GM12891 (cell line): ENCODE data around the gene CEP83.
A peak's percentile ranks its signal among the peaks of the same experiment; 100 is the strongest.
"Not testable (repeated sequence)": the region's sequence is repeated elsewhere in the genome, so short reads cannot be mapped to it uniquely, and the experiment has no call there.

ENCODE experiments used
- DNase-seq: peaks from one replicate; pipeline ENCODE4 v3.0.0; 2011; ENCODE audit warnings: low spot score; ENCODE audit not compliant: insufficient read length
- FAIRE-seq: peaks from 2 replicates; lab custom pipeline; 2011; peaks lifted over from hg19 to GRCh38; lab: Jason Lieb, UNC
- PAX5 ChIP-seq: IDR thresholded peaks from 2 replicates; pipeline ENCODE4 v1.6.1; 2011; ENCODE audit warnings: low read length, moderate library complexity, mild to moderate bottlenecking; ENCODE audit not compliant: insufficient read depth, severe bottlenecking
- POLR2A ChIP-seq: IDR thresholded peaks from 2 replicates; pipeline ENCODE4 v1.6.1; 2011; ENCODE audit warnings: low read depth, low read length, control low read depth
- POLR2AphosphoS5 ChIP-seq: IDR thresholded peaks from 2 replicates; pipeline ENCODE4 v1.6.1; 2011; ENCODE audit warnings: low read depth, low read length, control low read depth
- POU2F2 ChIP-seq: IDR thresholded peaks from 2 replicates; pipeline ENCODE4 v1.6.1; 2011; ENCODE audit warnings: low read depth, mild to moderate bottlenecking, control low read depth, low read length, moderate library complexity
- SPI1 ChIP-seq: IDR thresholded peaks from 2 replicates; pipeline ENCODE4 v1.6.1; 2011; ENCODE audit warnings: low read depth, low read length, control low read depth
- TAF1 ChIP-seq: IDR thresholded peaks from 2 replicates; pipeline ENCODE4 v1.6.1; 2011; ENCODE audit warnings: low read depth, low read length, control low read depth

The CEP83 gene

GRCh38 chr12:94435511-94435927 is 24.1 kb downstream of the CEP83 start:
- DNase-seq (no peak), FAIRE-seq (peak; percentile 89)
- TF ChIP-seq POU2F2 = no peak
- TF ChIP-seq TAF1 = no peak

DNA sequence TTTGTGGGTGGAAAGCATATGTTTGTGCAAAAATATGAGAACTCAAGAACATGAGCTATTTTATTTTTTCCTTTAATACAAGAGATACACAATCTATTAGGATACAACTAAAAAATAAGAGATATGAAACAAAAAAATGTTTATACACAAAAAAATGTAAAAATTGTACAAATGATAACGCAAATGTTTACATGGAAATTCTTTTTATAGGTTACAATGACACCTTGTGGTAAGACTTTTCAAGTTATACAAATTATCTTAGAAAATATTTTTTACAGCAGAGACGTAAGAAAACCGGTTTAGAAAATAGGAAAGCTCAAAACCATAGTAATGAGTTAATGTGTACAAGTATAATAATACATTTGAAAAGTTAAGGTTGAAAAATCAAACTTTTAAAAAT is 25.5 kb downstream of the CEP83 start:
- FAIRE-seq (no peak), DNase-seq (no peak)
- TF ChIP-seq POLR2AphosphoS5 (no peak), PAX5 (no peak), SPI1 (no peak), POU2F2 (no peak), TAF1 (no peak), POLR2A (no peak)

DNA sequence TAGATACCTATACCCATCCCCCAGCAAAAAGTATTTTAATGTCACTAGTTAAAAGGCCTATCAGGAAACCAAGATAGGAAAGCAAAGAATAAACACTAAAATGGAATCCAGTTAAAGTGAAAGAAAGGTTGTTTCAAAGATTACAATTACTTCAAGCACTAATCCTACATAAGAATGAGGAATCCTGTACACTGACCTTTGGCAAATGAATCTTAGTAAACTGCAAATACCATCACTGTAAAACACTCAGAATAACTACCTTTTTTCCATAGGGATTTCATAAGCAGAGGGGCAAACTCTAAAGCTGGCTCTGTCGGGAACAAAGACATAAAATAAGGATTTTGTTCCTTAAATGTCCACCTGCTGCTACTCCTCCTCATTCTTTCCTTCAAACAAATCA is 25.9 kb downstream of the CEP83 start:
- FAIRE-seq (no peak), DNase-seq (no peak)
- TF ChIP-seq POLR2AphosphoS5 = no peak
- no peak for TF ChIP-seq POU2F2
- TF ChIP-seq POLR2A = no peak
- TF ChIP-seq SPI1 = no peak
- TF ChIP-seq TAF1 = no peak
- no peak for TF ChIP-seq PAX5

GRCh38 chr12:94430304-94430703 is 29.4 kb downstream of the CEP83 start:
- TF ChIP-seq POU2F2 (no peak), TAF1 (no peak), POLR2AphosphoS5 (no peak), SPI1 (no peak), PAX5 (no peak), POLR2A (no peak)
- FAIRE-seq (no peak), DNase-seq (no peak)

DNA sequence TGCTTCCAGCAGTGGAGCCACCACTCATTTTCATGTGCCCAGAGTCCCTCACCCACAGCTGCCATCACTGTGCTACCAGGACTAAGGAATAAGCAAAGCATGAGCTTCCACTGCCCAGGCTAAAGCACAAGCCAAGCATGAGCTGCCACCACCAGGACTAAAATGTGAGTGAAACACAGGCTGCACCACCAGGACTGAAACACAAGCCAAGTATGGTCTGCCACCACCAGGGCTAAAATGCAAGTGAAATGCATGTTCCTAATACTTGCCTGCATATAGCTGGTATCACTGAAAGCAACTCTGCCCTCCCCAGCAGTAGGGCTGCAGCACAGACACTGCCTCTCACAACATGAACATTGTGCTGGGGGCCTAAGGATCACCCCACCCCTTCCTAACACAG is 30.0 kb downstream of the CEP83 start:
- TF ChIP-seq POLR2A (no peak), POU2F2 (no peak), POLR2AphosphoS5 (no peak), PAX5 (no peak), SPI1 (no peak), TAF1 (no peak)
- DNase-seq = no peak
- peak; percentile 92 for FAIRE-seq

- DNase-seq = no peak
- TF ChIP-seq TAF1 = no peak
- TF ChIP-seq POU2F2 = no peak
- no peak for TF ChIP-seq POLR2A
- TF ChIP-seq PAX5 = no peak
- no peak for TF ChIP-seq POLR2AphosphoS5
- no peak for TF ChIP-seq SPI1
- FAIRE-seq = no peak
Measured at GRCh38 chr12:94429191-94429590, 30.5 kb downstream of the CEP83 start.

- no peak for FAIRE-seq
- TF ChIP-seq POLR2A (no peak), POLR2AphosphoS5 (no peak), TAF1 (no peak), POU2F2 (no peak), PAX5 (no peak), SPI1 (no peak)
- DNase-seq = no peak
Measured at GRCh38 chr12:94427501-94428381, 31.9 kb downstream of the CEP83 start.

DNA sequence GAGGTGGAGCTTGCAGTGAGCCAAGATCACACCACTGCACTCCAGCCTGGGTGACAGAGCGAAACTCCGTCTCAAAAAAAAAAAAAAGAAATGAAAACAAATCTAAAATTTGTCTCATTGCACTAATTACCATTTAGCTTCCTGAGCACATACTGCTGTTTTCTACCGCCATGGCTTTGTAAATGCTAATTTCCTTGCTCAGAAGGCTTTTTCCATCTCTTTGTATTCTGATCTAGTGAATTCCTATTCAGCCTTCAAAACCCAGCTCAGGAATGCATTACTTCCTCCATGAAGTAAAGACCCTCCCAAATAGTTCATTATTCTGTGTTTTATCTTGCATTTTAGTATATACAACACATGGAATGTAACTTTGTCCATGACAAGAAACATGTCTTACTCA is 33.6 kb downstream of the CEP83 start:
- no peak for DNase-seq
- TF ChIP-seq TAF1 (no peak), POLR2AphosphoS5 (no peak), POU2F2 (no peak), PAX5 (no peak)
- FAIRE-seq = no peak

DNA sequence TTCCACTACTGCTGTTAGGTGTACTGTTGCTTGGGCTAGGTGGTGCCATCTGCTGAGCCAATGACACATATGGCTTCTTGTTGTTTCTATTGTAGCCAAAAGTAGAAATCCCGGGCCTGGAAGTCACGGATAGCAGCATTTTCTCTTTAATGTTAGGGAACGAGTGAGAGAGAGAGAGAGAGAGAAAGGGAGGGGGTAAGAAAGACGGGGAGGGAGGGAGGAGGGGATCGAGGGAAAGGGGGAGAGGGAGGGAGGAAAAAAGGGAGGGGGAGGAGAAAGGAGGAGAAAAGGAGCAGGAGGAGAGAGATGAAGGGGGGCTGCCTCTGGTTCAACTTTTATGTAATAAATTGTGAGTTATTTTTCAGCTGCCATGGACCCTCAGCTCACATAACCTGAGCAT is 34.8 kb downstream of the CEP83 start:
- FAIRE-seq, DNase-seq: not testable (repeated sequence)
